Measurements from ENCODE around the gene C9. TPM values are rescaled to one million over a fixed set of nuclear protein-coding genes. Genes with fewer than 3 reads are reported as not detected.

Gene C9
- total and polyA plus RNA-seq, 4 donors, result 128 to 3,238 (median 748) TPM

DNA sequence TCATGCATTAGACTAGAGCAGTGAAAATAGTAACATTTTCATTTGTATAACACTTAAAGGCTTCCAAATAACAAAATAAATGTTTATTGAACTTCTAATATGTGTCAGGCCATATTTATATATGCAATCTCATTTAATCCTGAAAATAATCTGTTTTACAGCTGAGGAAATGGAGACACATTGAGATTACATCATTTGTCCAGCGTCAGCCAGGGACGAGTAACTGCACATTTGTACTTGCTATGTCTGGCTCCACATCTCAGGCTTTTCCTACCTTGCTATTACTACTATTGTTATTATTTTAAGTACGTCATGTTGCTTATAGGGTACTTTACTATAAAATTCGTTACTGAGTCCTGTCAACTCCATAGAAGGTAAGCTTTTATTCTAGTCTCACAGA is 3.8 kb upstream of the C9 start:
- no peaks in the 10 kb centered on the region for H3K9me3 ChIP-seq (ENCODE audit: control insufficient read depth in 4 of 4, low read length in 3 of 4)
- H3K27me3 ChIP-seq (ENCODE audit: control insufficient read depth in 4 of 4, insufficient read depth in 4 of 4, low read length in 3 of 4), result no peaks in the 10 kb centered on the region
- H3K36me3 ChIP-seq (ENCODE audit: control insufficient read depth in 4 of 4, insufficient read depth in 3 of 4, low read depth in 1 of 4, low read length in 3 of 4), result no peaks in the 10 kb centered on the region
- peak overlapping the region; percentile 82 to 93 for H3K27ac ChIP-seq (ENCODE audit: low read depth in 1 of 2, low read length in 2 of 2)
- WGBS, result 47% methylated on average over 4 of the region's 4 CpGs
- no peak for DNase-seq (ENCODE audit: low spot score)
- H3K4me1 ChIP-seq (ENCODE audit: control insufficient read depth in 4 of 4, insufficient read depth in 4 of 4, low read length in 3 of 4), result peaks cover 0 to 49% (median 23%) of the 10 kb centered on the region in 4 donors
- TF ChIP-seq NR2F2 (IDR thresholded peaks at IDR 0.05), result no peak
- no peak for TF ChIP-seq ATF3 (IDR thresholded peaks at IDR 0.05)
- TF ChIP-seq RXRA (IDR thresholded peaks at IDR 0.05), result no peak
- no peak for TF ChIP-seq FOXA2 (IDR thresholded peaks at IDR 0.05)
- TF ChIP-seq CTCF (IDR thresholded peaks at IDR 0.05; ENCODE audit: low read depth, low read length, missing input control), result no peak
- TF ChIP-seq, protein P1, sequence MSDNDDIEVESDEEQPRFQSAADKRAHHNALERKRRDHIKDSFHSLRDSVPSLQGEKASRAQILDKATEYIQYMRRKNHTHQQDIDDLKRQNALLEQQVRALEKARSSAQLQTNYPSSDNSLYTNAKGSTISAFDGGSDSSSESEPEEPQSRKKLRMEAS (IDR thresholded peaks at IDR 0.05), result no peak
- no peak for TF ChIP-seq SP1 (IDR thresholded peaks at IDR 0.05)
- TF ChIP-seq YY1 (IDR thresholded peaks at IDR 0.05), result no peak
- no peak for TF ChIP-seq JUND (IDR thresholded peaks at IDR 0.05)
- TF ChIP-seq FOXA1 (IDR thresholded peaks at IDR 0.05), result no peak
- no peak overlapping the region for H3K4me3 ChIP-seq (ENCODE audit: low read depth in 1 of 3, low read length in 3 of 3)
- peak overlapping the region in 1 of 2 donors; percentile 67 for H3K9ac ChIP-seq (ENCODE audit: low read depth in 1 of 2, low read length in 2 of 2)

GRCh38 chr5:39367711-39368110 is 3.4 kb upstream of the C9 start:
- DNase-seq (ENCODE audit: low spot score), result no peak
- WGBS, result 81% methylated on average over 3 of the region's 3 CpGs

More at GRCh38 chr5:39367711-39368110, 3.4 kb upstream of the C9 start:
- Histone ChIP-seq H3K4me1 (ENCODE audit: control insufficient read depth in 4 of 4, insufficient read depth in 4 of 4, low read length in 3 of 4) (peaks cover 0 to 47% (median 23%) of the 10 kb centered on the region in 4 donors), H3K9me3 (ENCODE audit: control insufficient read depth in 4 of 4, low read length in 3 of 4) (no peaks in the 10 kb centered on the region), H3K36me3 (ENCODE audit: control insufficient read depth in 4 of 4, insufficient read depth in 3 of 4, low read depth in 1 of 4, low read length in 3 of 4) (no peaks in the 10 kb centered on the region), H3K4me3 (ENCODE audit: low read depth in 1 of 3, low read length in 3 of 3) (no peak overlapping the region), H3K27me3 (ENCODE audit: control insufficient read depth in 4 of 4, insufficient read depth in 4 of 4, low read length in 3 of 4) (no peaks in the 10 kb centered on the region), H3K27ac (ENCODE audit: low read depth in 1 of 2, low read length in 2 of 2) (peak overlapping the region in 1 of 2 donors; percentile 93), H3K9ac (ENCODE audit: low read depth in 1 of 2, low read length in 2 of 2) (no peak overlapping the region)
- TF ChIP-seq JUND (IDR thresholded peaks at IDR 0.05), result no peak
- TF ChIP-seq EGR1 (IDR thresholded peaks at IDR 0.05; ENCODE audit: low read depth in 2 of 2), result no peak
- TF ChIP-seq YY1 (IDR thresholded peaks at IDR 0.05), result no peak
- TF ChIP-seq ATF3 (IDR thresholded peaks at IDR 0.05), result no peak
- no peak for TF ChIP-seq NR2F2 (IDR thresholded peaks at IDR 0.05)
- no peak for TF ChIP-seq ZBTB33 (IDR thresholded peaks at IDR 0.05)
- TF ChIP-seq FOXA2 (IDR thresholded peaks at IDR 0.05), result no peak
- no peak for TF ChIP-seq SP1 (IDR thresholded peaks at IDR 0.05)
- no peak for TF ChIP-seq CTCF (IDR thresholded peaks at IDR 0.05; ENCODE audit: low read depth, low read length, missing input control)
- TF ChIP-seq GABPA (IDR thresholded peaks at IDR 0.05 in 1 of 2, conservative IDR thresholded peaks at IDR 0.05 in 1 of 2), result no peak

Measured in liver (tissue), 9 donors.